Calu3 (cell line): ENCODE data around the gene TANC1. TPM values are rescaled to one million over a fixed set of nuclear protein-coding genes. Genes with fewer than 3 reads are reported as not detected.

ENCODE experiments used
- BruUV-seq: library from RNA; stranded (reverse); fragments of 400-500 nt; replicated peaks from 2 replicates; lab custom pipeline; 2021; lab: Mats Ljungman, UMichigan
- CTCF ChIA-PET: fragments of 300-600 bp; sonication (Branson Sonifier 250); formaldehyde crosslinking; loops from one replicate; lab custom pipeline; 2022; ENCODE audit warnings: antibody characterized with exemption; lab: Charles Lee
- DNase-seq: peaks from one replicate; pipeline ENCODE4 v3.0.0; 2022
- H3K27ac Mint-ChIP-seq: one replicate; pipeline ENCODE4 v1.8.0; 2022; ENCODE audit warnings: mixed read lengths; ENCODE audit not compliant: unreplicated experiment
- H3K27me3 Mint-ChIP-seq: one replicate; pipeline ENCODE4 v1.8.0; 2022; ENCODE audit warnings: mixed read lengths; ENCODE audit not compliant: unreplicated experiment
- H3K36me3 Mint-ChIP-seq: one replicate; pipeline ENCODE4 v1.8.0; 2022; ENCODE audit warnings: mild to moderate bottlenecking, moderate library complexity, mixed read lengths; ENCODE audit not compliant: insufficient read depth, unreplicated experiment
- H3K4me1 Mint-ChIP-seq: one replicate; pipeline ENCODE4 v1.8.0; 2022; ENCODE audit warnings: mild to moderate bottlenecking, low read depth, mixed read lengths; ENCODE audit not compliant: unreplicated experiment
- H3K4me3 Mint-ChIP-seq: one replicate; pipeline ENCODE4 v1.8.0; 2022; ENCODE audit warnings: mild to moderate bottlenecking, low read depth, moderate library complexity, mixed read lengths; ENCODE audit not compliant: unreplicated experiment
- H3K9me3 Mint-ChIP-seq: one replicate; pipeline ENCODE4 v1.8.0; 2022; ENCODE audit warnings: low read depth, mixed read lengths; ENCODE audit not compliant: unreplicated experiment
- CTCF ChIP-seq: fragments of 200-600 bp; IDR thresholded peaks from one replicate; pipeline ENCODE4 v1.8.0; 2022; ENCODE audit warnings: antibody characterized with exemption; ENCODE audit not compliant: unreplicated experiment
- intact Hi-C: fragments of 100-400 bp; cut with micrococcal nuclease; formaldehyde crosslinking; loops from one replicate; pipeline ENCODE4 v1.10.0; 2022; ENCODE audit not compliant: unreplicated experiment
- total RNA-seq: library from RNA; stranded (reverse); gene quantifications from 2 replicates; pipeline ENCODE4 v1.2.3, GENCODE V29; 2022

Gene TANC1
- total RNA-seq, 1 experiment from 2014 or later, result 41.2 TPM

- Mint-ChIP-seq H3K4me1 (peaks cover 22% of the 10 kb centered on the region), H3K4me3 (no peak overlapping the region), H3K36me3 (peaks cover 10% of the 10 kb centered on the region), H3K9me3 (peaks cover 8% of the 10 kb centered on the region), H3K27me3 (no peaks in the 10 kb centered on the region), H3K27ac (no peak overlapping the region)
- TF ChIP-seq CTCF, result no peak
- CTCF ChIA-PET, result no interaction called here
- no peak for DNase-seq
- intact Hi-C loops, result no loop called here
- no TSS peak for BruUV-seq
Measured at GRCh38 chr2:159010963-159011362, 42.5 kb downstream of the TANC1 start.

GRCh38 chr2:159012142-159012541, 43.7 kb downstream of the TANC1 start:
- no peak overlapping the region for H3K27ac Mint-ChIP-seq
- intact Hi-C loops, result no loop called here
- peaks cover 10% of the 10 kb centered on the region for H3K36me3 Mint-ChIP-seq
- H3K9me3 Mint-ChIP-seq, result peaks cover 9% of the 10 kb centered on the region
- CTCF ChIA-PET, result no interaction called here
- TF ChIP-seq CTCF, result no peak
- H3K4me3 Mint-ChIP-seq, result no peak overlapping the region
- H3K4me1 Mint-ChIP-seq, result peaks cover 22% of the 10 kb centered on the region
- no peak for DNase-seq
- H3K27me3 Mint-ChIP-seq, result no peaks in the 10 kb centered on the region
- no TSS peak for BruUV-seq

DNA sequence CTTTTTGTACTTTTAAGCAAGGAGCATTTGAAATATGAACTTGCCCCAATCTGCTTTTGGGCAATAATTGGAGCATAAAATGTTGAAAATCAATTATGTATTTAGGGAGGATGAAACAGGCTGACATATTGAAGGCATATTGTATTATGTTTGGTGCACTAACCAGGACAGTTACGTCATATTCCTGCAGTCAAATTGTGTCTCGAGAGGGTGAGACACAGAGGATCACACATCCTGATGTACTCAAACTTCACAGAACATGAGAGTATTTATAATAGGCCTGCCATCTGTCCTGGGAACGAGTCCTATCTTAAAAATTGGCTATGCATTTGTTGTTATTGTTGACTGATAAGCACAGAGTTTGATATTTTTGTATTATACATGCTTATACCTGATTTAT, 44.7 kb downstream of the TANC1 start:
- intact Hi-C loops, result no loop called here
- Mint-ChIP-seq H3K36me3 (peaks cover 10% of the 10 kb centered on the region), H3K4me1 (peaks cover 22% of the 10 kb centered on the region), H3K27ac (no peak overlapping the region), H3K4me3 (no peak overlapping the region), H3K27me3 (no peaks in the 10 kb centered on the region), H3K9me3 (peaks cover 9% of the 10 kb centered on the region)
- no peak for DNase-seq
- CTCF ChIA-PET, result no interaction called here
- no TSS peak for BruUV-seq
- no peak for TF ChIP-seq CTCF

- Mint-ChIP-seq H3K36me3 (peaks cover 7% of the 10 kb centered on the region), H3K4me1 (peaks cover 11% of the 10 kb centered on the region), H3K4me3 (no peak overlapping the region), H3K27ac (no peak overlapping the region), H3K27me3 (no peaks in the 10 kb centered on the region), H3K9me3 (peaks cover 7% of the 10 kb centered on the region)
- intact Hi-C loops, result no loop called here
- no peak for DNase-seq
- CTCF ChIA-PET, result no interaction called here
- no TSS peak for BruUV-seq
- no peak for TF ChIP-seq CTCF
Measured at GRCh38 chr2:159015174-159015573, 46.7 kb downstream of the TANC1 start.
